GM23338 (cell line): Measurements from ENCODE around the gene MED9. TPM values are rescaled to one million over a fixed set of nuclear protein-coding genes. Genes with fewer than 3 reads are reported as not detected.
A peak's percentile ranks its signal among the peaks of the same experiment; 100 is the strongest.

Source experiments
- ATAC-seq: fragments of 200-7000 bp; cut with Tn5 transposase; 3 replicates; pipeline ENCODE4 v1.9.1; 2020
- DNase-seq: peaks from one replicate; pipeline ENCODE4 v3.0.0-alpha.2; 2015; ENCODE audit warnings: low spot score
- H2AFZ ChIP-seq: fragments of 200-600 bp; sonication (generic); 2 replicates; pipeline ENCODE4 v1.8.0; 2016; ENCODE audit warnings: antibody characterized with exemption, mild to moderate bottlenecking, moderate library complexity
- H3F3A ChIP-seq: fragments of 200-600 bp; sonication (generic); replicated peaks from 2 replicates; pipeline ENCODE4 v1.8.0; 2017; ENCODE audit warnings: antibody characterized with exemption, mixed run types, low read depth
- H3K27ac ChIP-seq: fragments of 200-600 bp; sonication (generic); 2 replicates; pipeline ENCODE4 v1.6.1; 2016; ENCODE audit warnings: low read depth
- H3K27me3 ChIP-seq: fragments of 200-600 bp; sonication (generic); 2 replicates; pipeline ENCODE4 v1.8.0; 2016; ENCODE audit warnings: mild to moderate bottlenecking, mixed run types, moderate library complexity; ENCODE audit not compliant: insufficient read depth
- H3K36me3 ChIP-seq: fragments of 200-600 bp; sonication (generic); 2 replicates; pipeline ENCODE4 v1.8.0; 2016; ENCODE audit warnings: mild to moderate bottlenecking; ENCODE audit not compliant: insufficient read depth
- H3K4me1 ChIP-seq: fragments of 200-600 bp; sonication (generic); 2 replicates; pipeline ENCODE4 v1.8.0; 2016; ENCODE audit warnings: mild to moderate bottlenecking, moderate library complexity; ENCODE audit not compliant: insufficient read depth
- H3K4me2 ChIP-seq: fragments of 200-600 bp; sonication (generic); 2 replicates; pipeline ENCODE4 v1.7.1; 2017; ENCODE audit warnings: mixed run types
- H3K4me3 ChIP-seq: fragments of 200-600 bp; sonication (generic); 2 replicates; pipeline ENCODE4 v1.6.1; 2016; ENCODE audit warnings: mixed run types
- H3K79me2 ChIP-seq: fragments of 200-600 bp; sonication (generic); replicated peaks from 2 replicates; pipeline ENCODE4 v1.8.0; 2017; ENCODE audit warnings: mild to moderate bottlenecking; ENCODE audit not compliant: insufficient read depth
- H3K9me2 ChIP-seq: fragments of 200-600 bp; sonication (generic); 2 replicates; pipeline ENCODE4 v1.8.0; 2017; ENCODE audit not compliant: insufficient read depth
- H4K20me1 ChIP-seq: fragments of 200-600 bp; sonication (generic); replicated peaks from 2 replicates; pipeline ENCODE4 v1.8.0; 2017; ENCODE audit warnings: mild to moderate bottlenecking; ENCODE audit not compliant: insufficient read depth
- H3K27ac Mint-ChIP-seq: 2 replicates; pipeline ENCODE4 v1.8.0; 2020; ENCODE audit warnings: inconsistent platforms, mild to moderate bottlenecking, moderate library complexity, mixed read lengths
- H3K27me3 Mint-ChIP-seq: 3 replicates; pipeline ENCODE4 v1.8.0; 2022; ENCODE audit warnings: low read depth, mild to moderate bottlenecking, moderate library complexity, mixed read lengths, inconsistent platforms; ENCODE audit not compliant: insufficient read depth, poor library complexity
- H3K36me3 Mint-ChIP-seq: 3 replicates; pipeline ENCODE4 v1.8.0; 2021; ENCODE audit warnings: low read depth, mild to moderate bottlenecking, inconsistent platforms, moderate library complexity, mixed read lengths
- H3K4me1 Mint-ChIP-seq: 3 replicates; pipeline ENCODE4 v1.8.0; 2020; ENCODE audit warnings: mild to moderate bottlenecking, inconsistent platforms, mixed read lengths
- H3K4me3 Mint-ChIP-seq: 3 replicates; pipeline ENCODE4 v1.8.0; 2021; ENCODE audit warnings: moderate library complexity, mild to moderate bottlenecking, inconsistent platforms, mixed read lengths
- H3K9me3 Mint-ChIP-seq: 3 replicates; pipeline ENCODE4 v1.8.0; 2020; ENCODE audit warnings: moderate library complexity, mild to moderate bottlenecking, inconsistent platforms, mixed read lengths
- CREB1 ChIP-seq: fragments of 250-450 bp; sonication (Bioruptor Pico); IDR thresholded peaks from 2 replicates; pipeline ENCODE4 v1.5.0; 2020; ENCODE audit warnings: low read depth, mild to moderate bottlenecking, moderate library complexity
- CTCF ChIP-seq, 2 experiments: fragments of 200-600 bp in 1 of 2; sonication (generic) in 1 of 2; conservative IDR thresholded peaks; 2 replicates each; pipeline versions ENCODE4 v1.5.1 to v1.6.1; 2016 to 2017; ENCODE audit warnings: antibody characterized with exemption in 2 of 2, low read depth in 2 of 2, mild to moderate bottlenecking in 2 of 2, moderate library complexity in 1 of 2
- EZH2 ChIP-seq: fragments of 200-600 bp; sonication (generic); IDR thresholded peaks from one replicate; pipeline ENCODE4 v1.8.0; 2017; ENCODE audit warnings: antibody characterized with exemption, mild to moderate bottlenecking, low read depth; ENCODE audit not compliant: unreplicated experiment
- EZH2phosphoT487 ChIP-seq: fragments of 200-600 bp; sonication (generic); IDR thresholded peaks from one replicate; pipeline ENCODE4 v1.8.1; 2018; ENCODE audit warnings: antibody characterized with exemption; ENCODE audit not compliant: unreplicated experiment
- JUNB ChIP-seq: IDR thresholded peaks from one replicate; pipeline ENCODE4 v1.6.1; 2016; ENCODE audit warnings: antibody characterized with exemption; ENCODE audit not compliant: unreplicated experiment
- NANOG ChIP-seq: IDR thresholded peaks from 2 replicates; pipeline ENCODE4 v1.6.1; 2016; ENCODE audit warnings: antibody characterized with exemption, borderline replicate concordance
- POLR2AphosphoS5 ChIP-seq: IDR thresholded peaks from 2 replicates; pipeline ENCODE4 v1.6.1; 2016; ENCODE audit warnings: antibody characterized with exemption, low read depth
- REST ChIP-seq: IDR thresholded peaks from one replicate; pipeline ENCODE4 v1.6.1; 2018; ENCODE audit warnings: antibody characterized with exemption; ENCODE audit not compliant: unreplicated experiment
- STAT1 ChIP-seq: IDR thresholded peaks from one replicate; pipeline ENCODE4 v1.6.1; 2016; ENCODE audit warnings: antibody characterized with exemption; ENCODE audit not compliant: unreplicated experiment
- ZNF114 ChIP-seq: fragments of 250-450 bp; sonication (Bioruptor Pico); IDR thresholded peaks from 2 replicates; pipeline ENCODE4 v1.5.0; 2020; ENCODE audit warnings: mild to moderate bottlenecking, moderate library complexity
- ZNF331 ChIP-seq: fragments of 250-450 bp; sonication (Bioruptor Pico); IDR thresholded peaks from 2 replicates; pipeline ENCODE4 v1.5.0; 2020; ENCODE audit warnings: low read depth, mild to moderate bottlenecking, moderate library complexity
- polyA plus RNA-seq: library from polyadenylated mRNA; unstranded; fragments of >200 nt; fragmentation: Nextera tagmentation; extraction: Ambion mirVana; gene quantifications from 2 replicates; pipeline ENCODE4 v1.2.1, GENCODE V29; 2016
- total RNA-seq: library from RNA; depleted of rRNA; stranded (reverse); fragments of >200 nt; shearing (Covaris generic); gene quantifications from 2 replicates; pipeline ENCODE4 v1.2.3, GENCODE V29; 2014
- TF ChIP-seq, protein P1 (sequence below): IDR thresholded peaks from 2 replicates; pipeline ENCODE4 v1.6.1; 2016; ENCODE audit warnings: antibody characterized with exemption
- TF ChIP-seq, protein P2 (sequence below): fragments of 250-450 bp; sonication (Bioruptor Pico); IDR thresholded peaks from 2 replicates; pipeline ENCODE4 v1.5.0; 2020; ENCODE audit warnings: mild to moderate bottlenecking, moderate library complexity

Gene MED9
- total and polyA plus RNA-seq, 2 experiments from 2014 or later: 17.3 to 19.9 TPM

DNA sequence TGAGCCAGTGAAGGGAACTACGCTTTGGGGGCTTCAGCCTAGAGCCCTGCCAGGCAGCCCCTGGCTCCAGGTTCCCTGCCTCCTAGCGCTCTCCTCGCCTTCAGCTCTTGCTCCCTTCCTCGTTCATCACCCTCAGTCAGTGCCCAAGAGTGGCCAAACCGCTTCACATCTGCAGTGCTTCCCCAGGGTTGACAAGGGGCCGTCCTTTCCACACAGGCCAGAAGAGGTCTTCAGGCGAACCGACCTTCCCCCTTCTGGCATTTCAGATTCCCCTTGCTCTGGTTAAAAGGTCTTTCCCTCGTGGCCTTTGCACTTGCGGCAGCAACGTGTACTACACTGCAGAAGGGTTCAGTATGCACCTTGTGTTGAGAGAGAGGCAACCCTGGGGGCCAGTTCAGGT lies 15.3 kb downstream of the MED9 start (continued):
- TF ChIP-seq EZH2phosphoT487 (no peak), ZNF331 (no peak), EZH2 (no peak), ZNF114 (no peak), POLR2AphosphoS5 (no peak)

GRCh38 chr17:17492571-17492970 lies 15.8 kb downstream of the MED9 start:
- peaks cover 25% of the 10 kb centered on the region for H3K27me3 ChIP-seq
- H3K79me2 ChIP-seq: no peaks in the 10 kb centered on the region
- H3K4me1 Mint-ChIP-seq: peaks cover 37% of the 10 kb centered on the region
- H3K4me3 Mint-ChIP-seq: peak overlapping the region; percentile 6; the same call in 1 of the 3 replicates
- peaks cover 3% of the 10 kb centered on the region for H3F3A ChIP-seq
- peaks cover 28% of the 10 kb centered on the region; the same call in 2 of the 3 replicates for H3K36me3 Mint-ChIP-seq
- H3K4me3 ChIP-seq: no peak overlapping the region
- no peak overlapping the region for H3K4me2 ChIP-seq
- no peaks in the 10 kb centered on the region; the same call in 2 of the 3 replicates for H3K9me3 Mint-ChIP-seq
- no peak for ATAC-seq
- H3K9me2 ChIP-seq: no peaks in the 10 kb centered on the region
- peaks cover 35% of the 10 kb centered on the region; the same call in 1 of the 2 replicates for H4K20me1 ChIP-seq
- H3K4me1 ChIP-seq: peaks cover 29% of the 10 kb centered on the region
- H3K27me3 Mint-ChIP-seq: peaks cover 31% of the 10 kb centered on the region
- no peak overlapping the region; the same call in 1 of the 2 replicates for H3K27ac ChIP-seq
- H3K27ac Mint-ChIP-seq: no peak overlapping the region
- H3K36me3 ChIP-seq: peaks cover 5% of the 10 kb centered on the region
- no peak for TF ChIP-seq ZNF331
- TF ChIP-seq NANOG: no peak
- no peak for TF ChIP-seq REST
- TF ChIP-seq CTCF (conservative IDR thresholded peaks at IDR 0.05; ENCODE audit: low read depth in 2 of 2): no peak
- TF ChIP-seq EZH2: no peak
- TF ChIP-seq STAT1: no peak
- TF ChIP-seq, protein P1, sequence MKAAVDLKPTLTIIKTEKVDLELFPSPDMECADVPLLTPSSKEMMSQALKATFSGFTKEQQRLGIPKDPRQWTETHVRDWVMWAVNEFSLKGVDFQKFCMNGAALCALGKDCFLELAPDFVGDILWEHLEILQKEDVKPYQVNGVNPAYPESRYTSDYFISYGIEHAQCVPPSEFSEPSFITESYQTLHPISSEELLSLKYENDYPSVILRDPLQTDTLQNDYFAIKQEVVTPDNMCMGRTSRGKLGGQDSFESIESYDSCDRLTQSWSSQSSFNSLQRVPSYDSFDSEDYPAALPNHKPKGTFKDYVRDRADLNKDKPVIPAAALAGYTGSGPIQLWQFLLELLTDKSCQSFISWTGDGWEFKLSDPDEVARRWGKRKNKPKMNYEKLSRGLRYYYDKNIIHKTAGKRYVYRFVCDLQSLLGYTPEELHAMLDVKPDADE: no peak
- no peak for TF ChIP-seq CREB1
- TF ChIP-seq, protein P2, sequence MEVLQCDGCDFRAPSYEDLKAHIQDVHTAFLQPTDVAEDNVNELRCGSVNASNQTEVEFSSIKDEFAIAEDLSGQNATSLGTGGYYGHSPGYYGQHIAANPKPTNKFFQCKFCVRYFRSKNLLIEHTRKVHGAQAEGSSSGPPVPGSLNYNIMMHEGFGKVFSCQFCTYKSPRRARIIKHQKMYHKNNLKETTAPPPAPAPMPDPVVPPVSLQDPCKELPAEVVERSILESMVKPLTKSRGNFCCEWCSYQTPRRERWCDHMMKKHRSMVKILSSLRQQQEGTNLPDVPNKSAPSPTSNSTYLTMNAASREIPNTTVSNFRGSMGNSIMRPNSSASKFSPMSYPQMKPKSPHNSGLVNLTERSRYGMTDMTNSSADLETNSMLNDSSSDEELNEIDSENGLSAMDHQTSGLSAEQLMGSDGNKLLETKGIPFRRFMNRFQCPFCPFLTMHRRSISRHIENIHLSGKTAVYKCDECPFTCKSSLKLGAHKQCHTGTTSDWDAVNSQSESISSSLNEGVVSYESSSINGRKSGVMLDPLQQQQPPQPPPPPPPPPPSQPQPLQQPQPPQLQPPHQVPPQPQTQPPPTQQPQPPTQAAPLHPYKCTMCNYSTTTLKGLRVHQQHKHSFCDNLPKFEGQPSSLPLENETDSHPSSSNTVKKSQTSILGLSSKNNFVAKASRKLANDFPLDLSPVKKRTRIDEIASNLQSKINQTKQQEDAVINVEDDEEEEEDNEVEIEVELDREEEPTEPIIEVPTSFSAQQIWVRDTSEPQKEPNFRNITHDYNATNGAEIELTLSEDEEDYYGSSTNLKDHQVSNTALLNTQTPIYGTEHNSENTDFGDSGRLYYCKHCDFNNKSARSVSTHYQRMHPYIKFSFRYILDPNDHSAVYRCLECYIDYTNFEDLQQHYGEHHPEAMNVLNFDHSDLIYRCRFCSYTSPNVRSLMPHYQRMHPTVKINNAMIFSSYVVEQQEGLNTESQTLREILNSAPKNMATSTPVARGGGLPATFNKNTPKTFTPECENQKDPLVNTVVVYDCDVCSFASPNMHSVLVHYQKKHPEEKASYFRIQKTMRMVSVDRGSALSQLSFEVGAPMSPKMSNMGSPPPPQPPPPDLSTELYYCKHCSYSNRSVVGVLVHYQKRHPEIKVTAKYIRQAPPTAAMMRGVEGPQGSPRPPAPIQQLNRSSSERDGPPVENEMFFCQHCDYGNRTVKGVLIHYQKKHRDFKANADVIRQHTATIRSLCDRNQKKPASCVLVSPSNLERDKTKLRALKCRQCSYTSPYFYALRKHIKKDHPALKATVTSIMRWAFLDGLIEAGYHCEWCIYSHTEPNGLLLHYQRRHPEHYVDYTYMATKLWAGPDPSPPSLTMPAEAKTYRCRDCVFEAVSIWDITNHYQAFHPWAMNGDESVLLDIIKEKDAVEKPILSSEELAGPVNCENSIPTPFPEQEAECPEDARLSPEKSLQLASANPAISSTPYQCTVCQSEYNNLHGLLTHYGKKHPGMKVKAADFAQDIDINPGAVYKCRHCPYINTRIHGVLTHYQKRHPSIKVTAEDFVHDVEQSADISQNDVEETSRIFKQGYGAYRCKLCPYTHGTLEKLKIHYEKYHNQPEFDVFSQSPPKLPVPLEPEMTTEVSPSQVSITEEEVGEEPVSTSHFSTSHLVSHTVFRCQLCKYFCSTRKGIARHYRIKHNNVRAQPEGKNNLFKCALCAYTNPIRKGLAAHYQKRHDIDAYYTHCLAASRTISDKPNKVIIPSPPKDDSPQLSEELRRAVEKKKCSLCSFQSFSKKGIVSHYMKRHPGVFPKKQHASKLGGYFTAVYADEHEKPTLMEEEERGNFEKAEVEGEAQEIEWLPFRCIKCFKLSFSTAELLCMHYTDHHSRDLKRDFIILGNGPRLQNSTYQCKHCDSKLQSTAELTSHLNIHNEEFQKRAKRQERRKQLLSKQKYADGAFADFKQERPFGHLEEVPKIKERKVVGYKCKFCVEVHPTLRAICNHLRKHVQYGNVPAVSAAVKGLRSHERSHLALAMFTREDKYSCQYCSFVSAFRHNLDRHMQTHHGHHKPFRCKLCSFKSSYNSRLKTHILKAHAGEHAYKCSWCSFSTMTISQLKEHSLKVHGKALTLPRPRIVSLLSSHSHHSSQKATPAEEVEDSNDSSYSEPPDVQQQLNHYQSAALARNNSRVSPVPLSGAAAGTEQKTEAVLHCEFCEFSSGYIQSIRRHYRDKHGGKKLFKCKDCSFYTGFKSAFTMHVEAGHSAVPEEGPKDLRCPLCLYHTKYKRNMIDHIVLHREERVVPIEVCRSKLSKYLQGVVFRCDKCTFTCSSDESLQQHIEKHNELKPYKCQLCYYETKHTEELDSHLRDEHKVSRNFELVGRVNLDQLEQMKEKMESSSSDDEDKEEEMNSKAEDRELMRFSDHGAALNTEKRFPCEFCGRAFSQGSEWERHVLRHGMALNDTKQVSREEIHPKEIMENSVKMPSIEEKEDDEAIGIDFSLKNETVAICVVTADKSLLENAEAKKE (CRISPR knock-in tag): no peak
- TF ChIP-seq ZNF114: no peak
- no peak for TF ChIP-seq EZH2phosphoT487
- no peak for TF ChIP-seq POLR2AphosphoS5
- no peak for TF ChIP-seq JUNB
- no peak overlapping the region for H2AFZ ChIP-seq
- DNase-seq: no peak
